ENCODE measurements around the gene GPR137. TPM values are rescaled to one million over a fixed set of nuclear protein-coding genes. Genes with fewer than 3 reads are reported as not detected.

The GPR137 gene
- total RNA-seq, 1 donor from 2014 or later, result 24.8 TPM

- no peak for TF ChIP-seq CTCF (conservative IDR thresholded peaks at IDR 0.05; ENCODE audit: low read depth, low read length)
- peak overlapping the region; percentile 96 for H3K4me3 ChIP-seq (ENCODE audit: low read depth, low read length)
- DNase-seq (ENCODE audit: low read depth), result peak; percentile 83
Observed at GRCh38 chr11:64241241-64241490, 44.5 kb upstream of the GPR137 start.

- no peak for DNase-seq (ENCODE audit: low read depth)
- H3K4me3 ChIP-seq (ENCODE audit: low read depth, low read length), result peak overlapping the region; percentile 96
- TF ChIP-seq CTCF (conservative IDR thresholded peaks at IDR 0.05; ENCODE audit: low read depth, low read length), result no peak
Observed at GRCh38 chr11:64241491-64242374, 43.9 kb upstream of the GPR137 start.

GRCh38 chr11:64243236-64243854 is 42.3 kb upstream of the GPR137 start:
- no peak for TF ChIP-seq CTCF (conservative IDR thresholded peaks at IDR 0.05; ENCODE audit: low read depth, low read length)
- peak overlapping the region; percentile 96 for H3K4me3 ChIP-seq (ENCODE audit: low read depth, low read length)
- DNase-seq (ENCODE audit: low read depth), result no peak

- peak overlapping the region; percentile 3 for H3K4me3 ChIP-seq (ENCODE audit: low read depth, low read length)
- no peak for DNase-seq (ENCODE audit: low read depth)
- no peak for TF ChIP-seq CTCF (conservative IDR thresholded peaks at IDR 0.05; ENCODE audit: low read depth, low read length)
Observed at GRCh38 chr11:64244107-64244506, 41.5 kb upstream of the GPR137 start.

- TF ChIP-seq CTCF (conservative IDR thresholded peaks at IDR 0.05; ENCODE audit: low read depth, low read length), result no peak
- no peak for DNase-seq (ENCODE audit: low read depth)
Observed at GRCh38 chr11:64244966-64245365, 40.7 kb upstream of the GPR137 start.

GRCh38 chr11:64245401-64245796 is 40.2 kb upstream of the GPR137 start:
- TF ChIP-seq CTCF (conservative IDR thresholded peaks at IDR 0.05; ENCODE audit: low read depth, low read length), result no peak
- peak overlapping the region; percentile 95 for H3K4me3 ChIP-seq (ENCODE audit: low read depth, low read length)
- no peak for DNase-seq (ENCODE audit: low read depth)

More at GRCh38 chr11:64244966-64245365, 40.7 kb upstream of the GPR137 start:
- H3K4me3 ChIP-seq (ENCODE audit: low read depth, low read length), result peak overlapping the region; percentile 95
